Activated CD4-positive, alpha-beta T cell treated with anti-CD3 and anti-CD28 coated beads, Interleukin-2, amount 50 U/mL, for 16 hours (primary cell): Measurements from ENCODE around the gene KRTAP13-1.
A peak's percentile ranks its signal among the peaks of the same experiment; 100 is the strongest.

ENCODE experiments used
- DNase-seq: peaks from one replicate; pipeline ENCODE4 v3.0.0-alpha.2; 2020

KRTAP13-1 gene

GRCh38 chr21:30395731-30396130 lies at the start of gene KRTAP13-1:
TSS of gene KRTAP13-1 (plus strand) at chr21:30396031. CDS start at chr21:30396087, 56 bp downstream.
- no peak for DNase-seq

DNA sequence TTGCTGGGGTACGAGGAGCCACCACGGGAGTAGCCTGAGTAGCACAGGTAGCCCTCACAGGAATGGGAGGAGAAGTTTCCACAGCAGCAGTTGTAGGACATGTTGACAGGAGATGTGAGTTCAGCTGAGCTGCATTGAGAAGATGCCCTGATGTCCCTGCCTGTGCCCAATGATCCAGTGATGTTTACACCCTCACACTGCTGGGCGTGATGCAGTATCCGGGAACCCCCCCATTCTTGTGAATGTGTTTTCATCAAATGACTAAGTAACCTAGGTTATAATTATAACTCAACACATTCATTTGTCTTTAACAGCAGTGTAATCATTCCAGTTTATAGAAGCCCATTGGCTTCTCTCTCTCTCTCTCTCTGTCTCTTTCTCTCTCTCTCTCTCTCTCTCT lies 47.3 kb upstream of the KRTAP13-1 start, which contains the start of gene KRTAP23-1:
TSS of gene KRTAP23-1 (minus strand) at position 101 of the 400 bp plus-strand sequence. CDS start at position 101, 0 bp downstream.
- no peak for DNase-seq

GRCh38 chr21:30349572-30349971 lies 46.3 kb upstream of the KRTAP13-1 start:
- DNase-seq: no peak

- no peak for DNase-seq
Measured at GRCh38 chr21:30351534-30351933, 44.3 kb upstream of the KRTAP13-1 start.

GRCh38 chr21:30354308-30355005 lies 41.4 kb upstream of the KRTAP13-1 start:
- no peak for DNase-seq

- DNase-seq: no peak
Measured at GRCh38 chr21:30355906-30356305, 39.9 kb upstream of the KRTAP13-1 start.

- DNase-seq: no peak
Measured at GRCh38 chr21:30372139-30372770, 23.6 kb upstream of the KRTAP13-1 start, which contains the start of gene KRTAP13-2. TSS of gene KRTAP13-2 (minus strand) at chr21:30372271. CDS start at chr21:30372213, 58 bp downstream.

- no peak for DNase-seq
Measured at GRCh38 chr21:30382201-30382600, 13.6 kb upstream of the KRTAP13-1 start.

GRCh38 chr21:30391492-30392025 lies 4.3 kb upstream of the KRTAP13-1 start:
- no peak for DNase-seq

- peak; percentile 49 for DNase-seq
Measured at GRCh38 chr21:30408782-30409494, 13.1 kb downstream of the KRTAP13-1 start.

- no peak for DNase-seq
Measured at GRCh38 chr21:30415993-30416392, 20.2 kb downstream of the KRTAP13-1 start.

DNA sequence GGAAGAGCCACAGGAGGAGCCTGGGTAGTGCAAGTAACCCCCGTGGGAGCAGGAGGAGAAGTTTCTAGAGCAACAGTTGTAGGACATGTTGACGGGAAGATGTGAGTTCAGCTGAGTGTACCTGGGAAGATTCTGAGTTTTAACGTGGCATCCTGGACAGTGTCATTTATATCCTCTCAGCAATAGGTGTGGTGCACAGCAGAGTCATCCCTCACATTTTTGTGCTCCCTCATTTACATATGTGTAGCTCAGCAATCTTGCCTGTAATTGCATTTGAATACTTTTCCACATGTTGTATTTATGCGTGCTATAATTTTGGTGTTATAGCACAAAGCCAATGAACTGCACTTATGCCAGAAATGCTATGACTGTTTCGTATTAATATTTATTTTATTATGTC lies 30.0 kb downstream of the KRTAP13-1 start, which contains the start of gene KRTAP13-3:
TSS of gene KRTAP13-3 (minus strand) at position 101 of the 400 bp plus-strand sequence. CDS start at position 87, 14 bp downstream.
- no peak for DNase-seq

- DNase-seq: no peak
Measured at GRCh38 chr21:30426731-30427130, 30.9 kb downstream of the KRTAP13-1 start.

DNA sequence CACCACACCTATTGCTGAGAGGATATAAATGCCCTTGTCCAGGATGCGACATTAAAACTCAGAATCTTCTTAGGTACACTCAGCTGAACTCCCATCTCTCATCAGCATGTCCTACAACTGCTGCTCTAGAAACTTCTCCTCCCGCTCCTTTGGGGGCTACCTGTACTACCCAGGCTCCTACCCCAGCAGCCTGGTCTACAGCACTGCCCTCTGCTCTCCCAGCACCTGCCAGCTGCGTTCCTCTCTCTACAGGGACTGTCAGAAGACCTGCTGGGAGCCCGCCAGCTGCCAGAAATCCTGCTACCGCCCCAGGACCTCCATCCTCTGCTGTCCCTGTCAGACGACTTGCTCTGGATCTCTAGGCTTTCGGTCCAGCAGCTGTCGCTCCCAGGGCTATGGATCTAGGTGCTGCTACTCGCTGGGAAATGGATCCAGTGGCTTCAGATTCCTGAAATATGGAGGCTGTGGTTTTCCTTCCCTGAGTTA lies 34.4 kb downstream of the KRTAP13-1 start, which contains the start of gene KRTAP13-4:
TSS of gene KRTAP13-4 (plus strand) at position 51 of the 486 bp plus-strand sequence. CDS start at position 107, 56 bp downstream.
- DNase-seq: no peak

DNA sequence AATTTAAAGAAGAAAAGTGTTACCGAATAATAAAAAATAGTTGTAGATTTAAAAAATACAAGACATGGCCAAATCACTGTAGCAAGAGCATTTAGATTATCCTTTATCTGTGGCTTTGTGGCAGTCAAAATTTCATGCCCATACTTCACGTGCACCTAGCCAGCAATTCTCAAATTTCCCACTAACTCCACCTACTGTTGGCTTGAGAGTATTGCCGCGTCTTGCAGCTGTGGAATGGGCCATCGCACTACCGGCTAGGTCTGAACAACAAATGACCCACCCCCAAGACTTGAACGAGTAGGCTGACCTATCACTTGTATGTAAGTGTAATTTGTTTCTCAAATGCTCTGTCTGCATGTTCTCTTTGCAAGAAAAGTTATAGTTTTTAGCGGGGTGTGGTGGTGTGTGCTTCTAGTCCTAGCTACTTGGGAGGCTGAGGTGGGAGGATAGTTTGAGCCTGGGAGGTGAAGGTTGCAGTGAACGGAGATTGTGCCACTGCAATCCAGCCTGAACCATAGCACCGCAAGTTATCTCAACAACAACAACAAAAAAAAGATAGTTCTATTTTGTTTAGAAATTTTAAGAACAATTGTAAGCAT lies 38.3 kb downstream of the KRTAP13-1 start:
- peak; percentile 37 for DNase-seq

DNA sequence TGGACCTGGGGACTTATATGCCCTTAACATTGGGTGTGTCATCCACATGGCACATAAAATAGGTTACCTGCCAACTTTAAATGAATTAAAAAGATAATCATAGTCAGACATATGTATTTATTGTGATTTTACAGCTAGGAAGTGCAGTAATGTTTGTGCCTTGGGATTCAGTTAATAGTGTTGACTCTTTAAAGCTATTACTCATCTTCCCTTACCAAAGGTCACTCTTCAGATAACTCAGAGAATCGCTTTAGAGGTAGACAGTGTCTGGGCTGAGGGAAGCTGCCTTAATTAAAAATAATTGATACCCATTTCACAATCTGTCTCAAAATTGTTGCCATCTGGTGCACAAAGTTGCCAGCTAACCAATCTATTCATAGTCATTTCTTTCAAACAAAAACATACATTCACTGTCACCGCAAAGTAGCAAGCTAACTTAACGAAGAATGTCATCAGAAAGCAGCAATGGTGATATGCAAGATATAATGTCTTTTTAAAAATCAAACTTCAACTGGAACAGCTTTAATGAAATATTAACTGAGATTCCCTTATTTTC lies 41.3 kb downstream of the KRTAP13-1 start:
- DNase-seq: no peak

GRCh38 chr21:30439975-30440374 lies 44.1 kb downstream of the KRTAP13-1 start, which contains the start of gene KRTAP15-1:
TSS of gene KRTAP15-1 (plus strand) at chr21:30440275. CDS start at chr21:30440328, 53 bp downstream.
- no peak for DNase-seq

DNA sequence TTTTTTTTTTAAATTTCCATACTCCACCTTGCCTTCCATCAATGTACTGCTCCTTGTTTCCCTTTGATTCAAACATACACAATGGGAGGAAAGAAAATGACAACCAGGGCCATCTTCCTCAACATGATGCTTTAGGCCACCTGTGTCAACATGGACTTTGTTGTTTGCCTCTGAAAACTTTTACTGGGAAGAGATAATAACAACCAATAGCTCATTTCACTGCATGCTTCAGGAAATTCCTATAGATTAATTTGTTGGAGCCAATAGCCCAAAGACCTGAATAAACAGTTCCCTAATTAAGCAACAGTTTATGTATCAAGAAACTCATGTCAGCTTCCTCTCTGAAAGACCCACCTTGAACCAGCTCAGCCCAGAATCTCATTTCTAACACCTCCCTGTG lies 47.4 kb downstream of the KRTAP13-1 start:
- no peak for DNase-seq

DNA sequence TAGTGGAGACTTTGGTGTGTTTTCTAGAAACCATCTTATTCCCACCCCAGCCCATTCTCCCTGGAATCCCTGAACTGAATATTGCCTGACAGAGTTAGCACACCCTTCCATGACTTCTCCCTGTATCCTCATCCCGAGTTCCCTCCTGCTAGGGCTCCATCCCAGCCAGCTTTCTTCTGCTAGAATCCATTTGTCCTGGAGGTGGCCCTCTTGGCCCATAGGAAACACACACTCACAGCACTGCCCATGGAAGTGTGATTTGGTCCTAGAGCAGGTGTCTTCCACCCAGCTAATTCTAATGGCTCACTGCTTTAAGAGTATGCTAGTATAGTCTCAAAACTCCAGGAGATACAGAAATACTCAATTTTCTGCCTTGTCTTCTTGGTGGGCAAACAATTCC lies 48.4 kb downstream of the KRTAP13-1 start:
- DNase-seq: no peak
